A549 treated with AZD2906 at 1 μM for 4 hours (cell line): Measurements from ENCODE around the gene OOSP3. TPM values are rescaled to one million over a fixed set of nuclear protein-coding genes. Genes with fewer than 3 reads are reported as not detected.

Experiments
- total RNA-seq: library from RNA; stranded (reverse); fragments of 200-300 nt; extraction: Qiagen RNA extraction; gene quantifications from 5 replicates; pipeline ENCODE4 v1.2.3, GENCODE V29; 2022

Gene OOSP3
- total RNA-seq: 0.11 TPM in 1 of 5 replicates, not detected in the others

GRCh38 chr11:59878575-59878974 is at the start of gene OOSP3:
TSS of gene OOSP3 (plus strand) at chr11:59878782. CDS start at chr11:59878809, 27 bp downstream.

GRCh38 chr11:59845399-59845798 is 33.2 kb upstream of the OOSP3 start, which contains the start of gene CBLIF:
TSS of gene CBLIF (minus strand) at chr11:59845499. CDS start at chr11:59845453, 46 bp downstream.

DNA sequence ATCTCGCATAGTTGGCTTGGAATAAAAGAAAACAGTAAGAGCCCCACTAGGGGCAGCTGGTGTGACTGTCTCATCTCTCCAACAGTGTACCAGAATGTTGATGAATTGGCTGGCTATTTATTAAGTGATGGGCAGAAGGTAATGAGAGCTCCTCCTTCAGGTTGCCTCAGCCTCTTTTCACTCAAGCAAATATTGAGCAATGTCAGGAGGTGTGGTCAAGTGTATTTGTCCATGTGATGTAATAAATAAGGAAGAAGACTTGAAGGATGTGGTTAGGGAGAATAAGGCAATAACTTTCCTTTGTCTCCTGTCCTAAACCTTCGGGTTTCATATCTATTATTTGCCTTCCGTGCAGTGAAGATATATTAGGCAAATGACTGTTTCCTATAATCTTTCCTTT is 12.2 kb upstream of the OOSP3 start, which contains the start of gene TCN1:
Gene TCN1, minus strand, starts transcription at position 91 of the 400 bp plus-strand sequence. Its CDS starts 17 bp downstream, at position 74.

GRCh38 chr11:59938132-59938531 is 59.5 kb downstream of the OOSP3 start, which contains the start of gene OOSP1:
TSS of gene OOSP1 (plus strand) at chr11:59938432. CDS start at chr11:59938455, 23 bp downstream.

Other genes starting within 250 kb of the OOSP3 start
- gene PATL1, start 209.7 kb upstream of the OOSP3 start, total RNA-seq: 41.8 to 48.5 TPM (median 46.9 TPM) in 5 replicates
- gene OR10V1, start 164.9 kb upstream of the OOSP3 start, total RNA-seq: not detected in 5 replicates
- 19.2 to 27.2 TPM (median 22.7 TPM) in 5 replicates for gene STX3, start 123.4 kb upstream of the OOSP3 start, total RNA-seq
- 63.0 to 66.2 TPM (median 65.1 TPM) in 5 replicates for gene MRPL16, start 68.0 kb upstream of the OOSP3 start, total RNA-seq
- not detected in 5 replicates for gene CBLIF, start 33.3 kb upstream of the OOSP3 start, total RNA-seq
- 0.24 to 0.63 TPM (median 0.25 TPM) in 5 replicates for gene TCN1, start 12.3 kb upstream of the OOSP3 start, total RNA-seq
- not detected in 5 replicates for gene OOSP1, start 59.6 kb downstream of the OOSP3 start, total RNA-seq
- not detected in 5 replicates for gene OOSP4A, start 85.3 kb downstream of the OOSP3 start, total RNA-seq
- gene OOSP4B, start 138.4 kb downstream of the OOSP3 start, total RNA-seq: not detected in 5 replicates
- not detected in 5 replicates for gene OOSP2, start 161.6 kb downstream of the OOSP3 start, total RNA-seq
- not detected in 5 replicates for gene MS4A3, start 177.9 kb downstream of the OOSP3 start, total RNA-seq
- not detected in 5 replicates for gene MS4A2, start 209.9 kb downstream of the OOSP3 start, total RNA-seq